ENCODE data around the gene CRTAC1. TPM values are rescaled to one million over a fixed set of nuclear protein-coding genes. Genes with fewer than 3 reads are reported as not detected.

CRTAC1 gene
- polyA plus RNA-seq, 2 of the 4 experiments (the other 2 are of a cell fraction): 0.32 to 0.39 TPM

GRCh38 chr10:97903128-97904017 lies 127.0 kb downstream of the CRTAC1 start:
- POLR2A ChIA-PET: interaction anchor here (4.6 kb wide), 1 partner anchor 14 kb away, joined by 11 read pairs; no protein-coding TSS in a partner anchor
- DNase-seq (ENCODE audit: low read depth in 1 of 2, low spot score in 1 of 2): no peak
- H3K9me3 ChIP-seq: no peaks in the 10 kb centered on the region
- WGBS (ENCODE audit: missing lambda C conversion rate): 60% methylated on average over 9 of the region's 9 CpGs
- no peak overlapping the region for H3K4me2 ChIP-seq
- CTCF ChIA-PET: interaction anchor here (0.8 to 24.4 kb wide), 9 partner anchors 9 to 153 kb away, joined by 3 to 660 read pairs (median 9); partner anchors contain the start of gene CRTAC1
- TF ChIP-seq TFCP2L1 (CRISPR knock-in tag; IDR thresholded peaks at IDR 0.05): no peak
- TF ChIP-seq TP53 (CRISPR knock-in tag; IDR thresholded peaks at IDR 0.05): no peak
- no peak for TF ChIP-seq RNF2 (IDR thresholded peaks at IDR 0.05; ENCODE audit: borderline replicate concordance, low read depth)
- no peak for TF ChIP-seq GATA3 (IDR thresholded peaks at IDR 0.05; ENCODE audit: borderline replicate concordance)
- TF ChIP-seq ZC3H11A (IDR thresholded peaks at IDR 0.05): no peak
- no peak for TF ChIP-seq RCOR1 (IDR thresholded peaks at IDR 0.05; ENCODE audit: low read depth, low read length)
- no peak for TF ChIP-seq BHLHE40 (IDR thresholded peaks at IDR 0.05; ENCODE audit: low read depth, low read length)
- no peak for TF ChIP-seq EHF (CRISPR knock-in tag; IDR thresholded peaks at IDR 0.05)
- TF ChIP-seq MAX (IDR thresholded peaks at IDR 0.05): no peak
- TF ChIP-seq HES2 (IDR thresholded peaks at IDR 0.05): no peak
- ATAC-seq: peak in 1 of 2 experiments; percentile 46; a peak in 3 of 6 replicates
- no peak overlapping the region for H3K27ac ChIP-seq
- H3K4me3 ChIP-seq: no peak overlapping the region
- H3K4me1 ChIP-seq: peaks cover 5% of the 10 kb centered on the region; the same call in 1 of the 3 replicates
- no peak for FAIRE-seq

- H3K27ac ChIP-seq: no peak overlapping the region
- DNase-seq (ENCODE audit: low read depth in 1 of 2, low spot score in 1 of 2) (no peak), FAIRE-seq (no peak), ATAC-seq (no peak)
- ChIA-PET POLR2A (interaction anchor here (4.6 kb wide), 1 partner anchor 12 kb away, joined by 11 read pairs; no protein-coding TSS in a partner anchor), CTCF (interaction anchor here (1.0 to 24.4 kb wide), 6 partner anchors 8 to 137 kb away, joined by 3 to 660 read pairs (median 9); partner anchors contain the start of gene CRTAC1)
- no peak overlapping the region for H3K4me3 ChIP-seq
- WGBS (ENCODE audit: missing lambda C conversion rate): 86% methylated on average over 12 of the region's 12 CpGs
- no peak for TF ChIP-seq ATOH8 (CRISPR knock-in tag; IDR thresholded peaks at IDR 0.05; ENCODE audit: low read depth)
- no peak for TF ChIP-seq MYC (IDR thresholded peaks at IDR 0.05; ENCODE audit: borderline replicate concordance, low read length)
- no peak for TF ChIP-seq PHF8 (IDR thresholded peaks at IDR 0.05; ENCODE audit: borderline replicate concordance, low read depth)
- no peak for TF ChIP-seq RAD21 (conservative IDR thresholded peaks at IDR 0.05 in 1 of 2, IDR thresholded peaks at IDR 0.05 in 1 of 2)
- no peak for TF ChIP-seq POLR2AphosphoS2 (conservative IDR thresholded peaks at IDR 0.05; ENCODE audit: low read length)
- no peak for TF ChIP-seq JUNB (IDR thresholded peaks at IDR 0.05)
- TF ChIP-seq FOXS1 (CRISPR knock-in tag; IDR thresholded peaks at IDR 0.05): no peak
- no peak for TF ChIP-seq CBX2 (IDR thresholded peaks at IDR 0.05; ENCODE audit: borderline replicate concordance, low read depth)
- no peak for TF ChIP-seq ZFP36 (IDR thresholded peaks at IDR 0.05; ENCODE audit: borderline replicate concordance, partially characterized antibody)
- TF ChIP-seq MAX (IDR thresholded peaks at IDR 0.05): no peak
- no peak for TF ChIP-seq RCOR1 (IDR thresholded peaks at IDR 0.05; ENCODE audit: low read depth, low read length)
- no peak for TF ChIP-seq NR3C1 (IDR thresholded peaks at IDR 0.05)
- no peak for TF ChIP-seq FOSL2 (IDR thresholded peaks at IDR 0.05)
- no peak for TF ChIP-seq FOSL2 (CRISPR knock-in tag; IDR thresholded peaks at IDR 0.05)
- no peak for TF ChIP-seq EP300 (IDR thresholded peaks at IDR 0.05)
- peaks cover 7% of the 10 kb centered on the region; the same call in 1 of the 3 replicates for H3K4me1 ChIP-seq
- no peak overlapping the region for H3K4me2 ChIP-seq
- H3K9me3 ChIP-seq: no peaks in the 10 kb centered on the region
These were observed 129.0 kb downstream of the CRTAC1 start for GRCh38 chr10:97901381-97901780.

Measured in A549 (cell line).